ENCODE measurements around the gene MYH6. TPM values are rescaled to one million over a fixed set of nuclear protein-coding genes. Genes with fewer than 3 reads are reported as not detected.

MYH6 gene
- total and polyA plus RNA-seq, 4 experiments from 2014 or later = not detected

DNA sequence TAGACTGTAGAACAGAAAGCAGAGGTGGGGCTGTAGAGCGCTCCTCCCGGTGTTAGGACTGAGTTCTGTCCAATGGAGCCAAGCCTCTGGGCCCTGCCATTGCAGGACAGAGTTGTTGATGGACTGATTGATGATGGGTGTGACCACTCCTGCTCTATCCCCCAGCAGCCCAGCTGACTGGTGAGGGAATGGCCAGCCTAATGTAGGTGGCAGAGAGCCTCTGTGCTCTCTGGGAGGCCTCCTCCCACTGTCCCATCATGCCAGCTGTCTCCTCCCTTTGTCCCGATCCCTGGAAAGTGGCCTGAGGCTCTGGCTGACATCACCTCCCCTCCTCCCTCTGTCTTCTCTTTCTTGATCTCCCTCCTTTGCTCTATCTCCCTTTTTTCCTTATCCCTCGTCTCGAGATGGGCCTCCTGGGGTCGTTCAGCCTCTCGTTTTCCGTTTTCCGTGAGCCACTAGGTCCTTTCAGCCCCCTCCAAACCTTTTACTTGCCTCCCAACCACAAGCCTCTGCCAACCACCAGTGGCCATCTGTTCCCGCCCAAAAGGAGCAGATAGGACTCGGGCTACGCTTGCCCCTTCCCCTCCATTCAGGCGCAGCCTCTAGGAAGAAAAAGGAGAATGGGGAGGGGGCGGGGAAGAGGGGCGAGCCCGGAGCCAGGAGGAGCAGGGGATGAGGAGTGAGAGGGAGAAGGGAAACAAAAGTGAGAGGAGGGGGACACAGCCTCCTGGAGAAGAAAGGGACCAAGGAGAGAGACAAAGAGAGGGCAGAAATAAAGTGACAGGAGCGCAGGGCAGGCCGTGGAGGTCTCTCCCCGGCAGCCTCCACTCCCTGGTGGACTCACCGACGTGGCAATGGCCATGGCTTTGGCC is 43.7 kb downstream of the MYH6 start:
- Histone ChIP-seq H3K9me3 (ENCODE audit: control insufficient read depth in 1 of 2, low read length in 2 of 2) (no peaks in the 10 kb centered on the region), H3K27me3 (ENCODE audit: insufficient read depth, low read length) (peaks cover 6% of the 10 kb centered on the region), H3K27ac (ENCODE audit: low read depth, low read length) (no peak overlapping the region), H3K36me3 (ENCODE audit: insufficient read depth, low read length) (no peaks in the 10 kb centered on the region), H3K4me3 (ENCODE audit: low read length in 2 of 2) (no peak overlapping the region), H3K4me1 (ENCODE audit: insufficient read depth, low read length) (no peaks in the 10 kb centered on the region)
- Mint-ChIP-seq H3K27me3 (peaks cover 24 to 31% of the 10 kb centered on the region in 2 donors), H3K4me3 (peak overlapping the region in 1 of 8 donors; percentile 46), H3K4me1 (peaks cover 0 to 2% (median 0%) of the 10 kb centered on the region in 4 donors), H3K9me3 (no peaks in the 10 kb centered on the region), H3K36me3 (no peaks in the 10 kb centered on the region), H3K27ac (peak overlapping the region in 3 of 7 donors; percentile 37 to 73 (median 50))
- ChIA-PET POLR2A (ENCODE audit: partially characterized antibody) (no interaction called here), CTCF (ENCODE audit: partially characterized antibody) (interaction anchor here (2.5 kb wide), 1 partner anchor 16 kb away, joined by 9 read pairs; no protein-coding TSS in a partner anchor)
- no peak for DNase-seq
- intact Hi-C loops (cut with micrococcal nuclease) = no loop called here

DNA sequence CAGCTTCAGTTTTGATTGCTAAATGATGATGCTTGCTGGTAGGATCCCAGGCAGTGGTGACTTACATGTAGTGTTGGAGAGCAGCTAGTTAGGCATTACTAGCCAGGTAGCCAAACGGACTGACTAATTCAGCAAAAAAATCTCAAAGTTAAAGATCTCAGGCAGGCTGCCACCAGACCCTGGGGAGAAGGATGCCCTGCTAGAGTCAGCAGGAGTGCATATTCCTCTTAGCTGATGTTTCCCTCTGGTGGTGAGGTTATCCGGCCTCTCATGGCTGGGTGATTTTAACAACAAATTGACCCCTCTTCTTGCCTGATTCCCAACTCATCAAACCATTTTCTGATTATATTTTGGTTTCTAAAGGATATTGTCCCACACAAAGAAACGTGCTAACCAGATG is 45.9 kb downstream of the MYH6 start:
- no peaks in the 10 kb centered on the region for H3K9me3 Mint-ChIP-seq
- intact Hi-C loops (cut with micrococcal nuclease) = no loop called here

DNA sequence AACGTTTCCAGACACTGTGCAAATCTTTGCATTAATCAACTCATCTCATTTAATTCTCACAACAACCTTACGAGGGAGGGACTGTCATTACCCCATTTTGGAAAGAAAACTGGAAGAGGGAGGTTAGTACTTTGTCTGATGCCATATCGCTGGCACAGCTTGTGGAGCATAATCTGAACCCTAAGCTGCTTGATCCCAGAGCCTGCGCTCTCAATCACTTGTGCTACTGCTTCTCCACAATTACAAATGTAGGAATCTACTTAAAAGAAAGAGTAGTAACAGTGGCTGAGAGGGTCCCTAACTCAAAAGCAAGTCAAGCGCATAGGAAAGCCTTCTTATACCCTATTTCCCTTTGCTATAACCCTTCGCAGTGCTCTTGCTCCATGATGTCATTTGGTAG is 46.3 kb downstream of the MYH6 start:
- H3K36me3 Mint-ChIP-seq = no peaks in the 10 kb centered on the region
- no peaks in the 10 kb centered on the region for H3K4me1 Mint-ChIP-seq
- H3K27me3 ChIP-seq (ENCODE audit: insufficient read depth, low read length) = peaks cover 6% of the 10 kb centered on the region
- H3K4me3 Mint-ChIP-seq = no peak overlapping the region
- H3K27me3 Mint-ChIP-seq = peaks cover 17 to 24% of the 10 kb centered on the region in 2 donors
- H3K9me3 ChIP-seq (ENCODE audit: control insufficient read depth in 1 of 2, low read length in 2 of 2) = no peaks in the 10 kb centered on the region
- H3K27ac ChIP-seq (ENCODE audit: low read depth, low read length) = no peak overlapping the region
- DNase-seq = no peak
- H3K4me3 ChIP-seq (ENCODE audit: low read length in 2 of 2) = no peak overlapping the region
- H3K27ac Mint-ChIP-seq = no peak overlapping the region
- CTCF ChIA-PET (ENCODE audit: partially characterized antibody) = interaction anchor here (1.3 to 2.5 kb wide), 3 partner anchors 18 to 35 kb away, joined by 4 to 9 read pairs (median 7); no protein-coding TSS in a partner anchor
- no peaks in the 10 kb centered on the region for H3K4me1 ChIP-seq (ENCODE audit: insufficient read depth, low read length)
- POLR2A ChIA-PET (ENCODE audit: partially characterized antibody) = no interaction called here
- intact Hi-C loops (cut with micrococcal nuclease) = no loop called here
- H3K9me3 Mint-ChIP-seq = no peaks in the 10 kb centered on the region
- no peaks in the 10 kb centered on the region for H3K36me3 ChIP-seq (ENCODE audit: insufficient read depth, low read length)

More for the DNA sequence above, 45.9 kb downstream of the MYH6 start:
- CTCF ChIA-PET (ENCODE audit: partially characterized antibody) = interaction anchor here (2.5 kb wide), 1 partner anchor 18 kb away, joined by 9 read pairs; no protein-coding TSS in a partner anchor
- no peak for DNase-seq
- Mint-ChIP-seq H3K27me3 (peaks cover 21 to 28% of the 10 kb centered on the region in 2 donors), H3K36me3 (no peaks in the 10 kb centered on the region), H3K27ac (no peak overlapping the region), H3K4me3 (no peak overlapping the region), H3K4me1 (peaks cover 0 to 2% (median 0%) of the 10 kb centered on the region in 4 donors)
- H3K4me1 ChIP-seq (ENCODE audit: insufficient read depth, low read length) = no peaks in the 10 kb centered on the region
- POLR2A ChIA-PET (ENCODE audit: partially characterized antibody) = no interaction called here
- no peaks in the 10 kb centered on the region for H3K36me3 ChIP-seq (ENCODE audit: insufficient read depth, low read length)
- no peaks in the 10 kb centered on the region for H3K9me3 ChIP-seq (ENCODE audit: control insufficient read depth in 1 of 2, low read length in 2 of 2)
- no peak overlapping the region for H3K4me3 ChIP-seq (ENCODE audit: low read length in 2 of 2)
- H3K27ac ChIP-seq (ENCODE audit: low read depth, low read length) = no peak overlapping the region
- peaks cover 6% of the 10 kb centered on the region for H3K27me3 ChIP-seq (ENCODE audit: insufficient read depth, low read length)

DNA sequence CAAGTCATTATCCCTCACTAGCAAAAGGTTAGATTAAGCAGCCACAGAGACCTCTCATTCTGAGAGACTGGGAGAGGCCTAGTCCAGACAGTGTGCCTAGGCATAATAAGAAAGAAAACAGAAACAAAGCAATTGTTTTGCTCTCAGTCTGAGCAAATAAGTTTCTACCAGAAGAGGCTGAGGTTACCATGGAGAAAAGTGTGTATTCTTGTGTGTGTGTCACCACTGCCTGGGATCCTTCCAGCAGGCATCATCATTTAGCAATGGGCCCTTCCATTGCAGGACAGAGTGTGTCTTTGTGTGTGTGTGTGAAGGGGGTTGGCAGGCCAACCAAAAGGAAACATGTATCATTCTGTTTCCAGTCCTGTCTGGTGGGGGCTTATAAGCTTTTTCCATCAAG is 46.8 kb downstream of the MYH6 start:
- Mint-ChIP-seq H3K27me3 (peaks cover 15 to 20% of the 10 kb centered on the region in 2 donors), H3K36me3 (no peaks in the 10 kb centered on the region), H3K27ac (peak overlapping the region in 1 of 7 donors; percentile 28), H3K9me3 (no peaks in the 10 kb centered on the region), H3K4me1 (no peaks in the 10 kb centered on the region), H3K4me3 (no peak overlapping the region)
- intact Hi-C loops (cut with micrococcal nuclease) = no loop called here
- ChIA-PET CTCF (ENCODE audit: partially characterized antibody) (interaction anchor here (1.3 to 1.8 kb wide), 2 partner anchors 19 to 34 kb away, joined by 4 to 7 read pairs; no protein-coding TSS in a partner anchor), POLR2A (ENCODE audit: partially characterized antibody) (no interaction called here)
- no peak overlapping the region for H3K4me3 ChIP-seq (ENCODE audit: low read length in 2 of 2)
- peaks cover 6% of the 10 kb centered on the region for H3K27me3 ChIP-seq (ENCODE audit: insufficient read depth, low read length)
- DNase-seq = no peak
- H3K27ac ChIP-seq (ENCODE audit: low read depth, low read length) = no peak overlapping the region
- no peaks in the 10 kb centered on the region for H3K9me3 ChIP-seq (ENCODE audit: control insufficient read depth in 1 of 2, low read length in 2 of 2)
- no peaks in the 10 kb centered on the region for H3K4me1 ChIP-seq (ENCODE audit: insufficient read depth, low read length)
- H3K36me3 ChIP-seq (ENCODE audit: insufficient read depth, low read length) = no peaks in the 10 kb centered on the region

DNA sequence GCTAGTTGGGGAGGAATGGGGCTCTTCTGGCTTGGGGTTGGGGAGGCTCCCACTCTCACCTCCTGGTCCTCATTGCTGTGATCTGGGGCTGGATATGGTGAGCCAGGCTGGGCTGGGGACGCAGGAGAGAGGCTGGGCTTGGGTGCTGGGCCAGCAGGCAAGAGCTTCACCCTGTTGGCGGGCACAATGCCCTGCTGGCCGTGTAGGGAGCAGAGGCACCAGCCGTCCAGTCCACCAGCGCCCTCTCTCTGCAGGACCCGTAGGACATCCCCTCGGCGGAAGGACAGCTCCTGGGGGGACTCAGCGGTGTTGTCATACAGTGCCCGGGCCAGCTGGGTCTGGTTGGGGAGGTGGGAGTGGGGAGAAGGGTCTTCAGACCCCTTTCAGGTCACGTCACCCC is 47.6 kb downstream of the MYH6 start:
- H3K27me3 Mint-ChIP-seq = peaks cover 20 to 23% of the 10 kb centered on the region in 2 donors
- DNase-seq = no peak
- H3K27ac ChIP-seq (ENCODE audit: low read depth, low read length) = no peak overlapping the region
- ChIA-PET CTCF (ENCODE audit: partially characterized antibody) (interaction anchor here (1.1 to 1.8 kb wide), 3 partner anchors 9 to 33 kb away, joined by 4 to 7 read pairs (median 4); no protein-coding TSS in a partner anchor), POLR2A (ENCODE audit: partially characterized antibody) (no interaction called here)
- H3K4me3 Mint-ChIP-seq = no peak overlapping the region
- H3K9me3 Mint-ChIP-seq = no peaks in the 10 kb centered on the region
- no peak overlapping the region for H3K27ac Mint-ChIP-seq
- intact Hi-C loops (cut with micrococcal nuclease) = no loop called here
- no peaks in the 10 kb centered on the region for H3K36me3 Mint-ChIP-seq
- peaks cover 6% of the 10 kb centered on the region for H3K27me3 ChIP-seq (ENCODE audit: insufficient read depth, low read length)
- H3K4me3 ChIP-seq (ENCODE audit: low read length in 2 of 2) = no peak overlapping the region
- H3K4me1 Mint-ChIP-seq = no peaks in the 10 kb centered on the region
- no peaks in the 10 kb centered on the region for H3K9me3 ChIP-seq (ENCODE audit: control insufficient read depth in 1 of 2, low read length in 2 of 2)
- H3K36me3 ChIP-seq (ENCODE audit: insufficient read depth, low read length) = no peaks in the 10 kb centered on the region
- no peaks in the 10 kb centered on the region for H3K4me1 ChIP-seq (ENCODE audit: insufficient read depth, low read length)

DNA sequence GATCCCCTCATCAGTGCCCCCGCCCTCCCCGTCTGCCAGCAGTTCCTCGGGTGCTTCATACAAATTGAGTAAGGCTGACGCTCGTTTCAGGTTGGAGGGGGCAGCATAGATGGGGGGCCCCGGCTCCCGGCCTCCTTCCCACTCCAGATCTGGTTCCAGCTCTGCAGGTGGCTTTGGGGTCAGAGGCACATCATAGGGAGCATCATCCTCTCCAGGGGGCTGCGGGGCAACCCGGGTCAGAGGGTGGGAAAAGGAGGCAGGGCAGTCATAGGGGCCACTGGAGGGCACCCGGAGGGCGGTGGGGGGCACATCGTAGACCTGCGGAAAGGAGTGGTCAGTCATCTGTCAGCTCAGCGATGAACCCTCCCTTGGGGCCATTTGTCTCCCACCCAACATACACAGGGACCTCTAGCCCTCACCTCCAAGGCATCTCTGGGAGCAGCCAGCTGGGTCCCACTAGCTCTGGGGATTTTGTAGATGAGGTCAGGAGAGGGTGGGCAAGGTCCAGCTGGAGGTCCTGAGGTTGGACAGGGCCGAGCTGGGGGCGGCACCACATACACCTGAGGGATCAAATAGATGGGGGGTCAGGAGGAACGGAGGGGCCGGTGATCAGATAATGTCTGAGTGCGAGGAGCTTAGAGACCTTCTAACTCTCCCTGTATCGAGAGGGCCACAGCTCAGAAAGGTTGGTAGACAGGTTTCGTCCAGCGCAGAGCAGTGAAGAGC is 48.2 kb downstream of the MYH6 start:
- Histone ChIP-seq H3K4me1 (ENCODE audit: insufficient read depth, low read length) (no peaks in the 10 kb centered on the region), H3K36me3 (ENCODE audit: insufficient read depth, low read length) (no peaks in the 10 kb centered on the region), H3K4me3 (ENCODE audit: low read length in 2 of 2) (no peak overlapping the region), H3K9me3 (ENCODE audit: control insufficient read depth in 1 of 2, low read length in 2 of 2) (no peaks in the 10 kb centered on the region), H3K27ac (ENCODE audit: low read depth, low read length) (no peak overlapping the region), H3K27me3 (ENCODE audit: insufficient read depth, low read length) (peaks cover 6% of the 10 kb centered on the region)
- DNase-seq = no peak
- CTCF ChIA-PET (ENCODE audit: partially characterized antibody) = interaction anchor here (1.1 to 1.8 kb wide), 2 partner anchors 10 to 20 kb away, joined by 4 to 7 read pairs; no protein-coding TSS in a partner anchor
- H3K27ac Mint-ChIP-seq = no peak overlapping the region
- H3K4me1 Mint-ChIP-seq = no peaks in the 10 kb centered on the region
- POLR2A ChIA-PET (ENCODE audit: partially characterized antibody) = no interaction called here
- H3K9me3 Mint-ChIP-seq = no peaks in the 10 kb centered on the region
- peaks cover 23 to 28% of the 10 kb centered on the region in 2 donors for H3K27me3 Mint-ChIP-seq
- no peaks in the 10 kb centered on the region for H3K36me3 Mint-ChIP-seq
- H3K4me3 Mint-ChIP-seq = no peak overlapping the region
- intact Hi-C loops (cut with micrococcal nuclease) = no loop called here

DNA sequence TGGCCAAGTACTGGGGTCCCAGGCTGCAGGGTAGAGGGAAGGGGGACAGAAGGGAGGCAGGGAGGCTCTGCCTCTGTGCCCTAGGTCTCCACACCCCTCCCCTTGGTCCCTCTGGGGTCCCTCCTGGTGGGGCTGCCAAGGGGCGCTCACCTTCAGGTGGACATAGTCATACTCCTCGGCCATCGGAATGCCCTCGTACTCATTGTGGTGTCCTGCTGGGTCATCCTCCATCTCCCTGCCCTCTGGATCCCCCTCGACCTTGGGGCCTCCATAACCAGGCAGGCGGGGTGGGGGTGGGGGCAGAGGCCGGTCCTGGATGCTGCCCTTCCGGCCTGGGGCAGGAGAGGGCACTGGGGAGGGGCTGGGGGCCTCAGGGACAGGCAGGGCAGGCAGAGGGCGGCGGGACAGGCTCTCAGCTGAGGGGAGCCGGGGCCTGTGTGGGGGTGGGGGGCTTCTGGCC is 48.9 kb downstream of the MYH6 start:
- no peak overlapping the region for H3K27ac ChIP-seq (ENCODE audit: low read depth, low read length)
- intact Hi-C loops (cut with micrococcal nuclease) = no loop called here
- no peak for DNase-seq
- Mint-ChIP-seq H3K9me3 (no peaks in the 10 kb centered on the region), H3K27me3 (peaks cover 21 to 27% of the 10 kb centered on the region in 2 donors), H3K27ac (no peak overlapping the region), H3K4me1 (no peaks in the 10 kb centered on the region), H3K36me3 (no peaks in the 10 kb centered on the region), H3K4me3 (no peak overlapping the region)
- H3K4me1 ChIP-seq (ENCODE audit: insufficient read depth, low read length) = no peaks in the 10 kb centered on the region
- H3K4me3 ChIP-seq (ENCODE audit: low read length in 2 of 2) = no peak overlapping the region
- CTCF ChIA-PET (ENCODE audit: partially characterized antibody) = no interaction called here
- no peaks in the 10 kb centered on the region for H3K9me3 ChIP-seq (ENCODE audit: control insufficient read depth in 1 of 2, low read length in 2 of 2)
- no peaks in the 10 kb centered on the region for H3K36me3 ChIP-seq (ENCODE audit: insufficient read depth, low read length)
- H3K27me3 ChIP-seq (ENCODE audit: insufficient read depth, low read length) = peaks cover 2% of the 10 kb centered on the region
- POLR2A ChIA-PET (ENCODE audit: partially characterized antibody) = no interaction called here
